SK-N-SH (cell line): ENCODE measurements around the gene SNX3.

Experiments
- CTCF ChIP-seq: fragments of 200-600 bp; sonication (generic); IDR thresholded peaks from 2 replicates; pipeline ENCODE4 v1.6.1; 2017; ENCODE audit warnings: antibody characterized with exemption, mild to moderate bottlenecking, moderate library complexity
- ELF1 ChIP-seq: IDR thresholded peaks from 2 replicates; pipeline ENCODE4 v1.4.0; 2012
- EP300 ChIP-seq, 2 experiments: IDR thresholded peaks; 2 replicates each; pipeline versions ENCODE4 v1.4.0 to v1.6.1; 2012; ENCODE audit warnings: borderline replicate concordance in 1 of 2, low read depth in 1 of 2, low read length in 1 of 2
- FOXM1 ChIP-seq: IDR thresholded peaks from 2 replicates; pipeline ENCODE4 v1.4.0; 2012; ENCODE audit warnings: low read depth, mild to moderate bottlenecking
- GABPA ChIP-seq: IDR thresholded peaks from 2 replicates; pipeline ENCODE4 v1.4.0; 2012; ENCODE audit warnings: low read depth, mild to moderate bottlenecking
- MAX ChIP-seq: IDR thresholded peaks from 2 replicates; pipeline ENCODE4 v1.4.0; 2012; ENCODE audit warnings: low read depth
- MXI1 ChIP-seq: IDR thresholded peaks from 2 replicates; pipeline ENCODE4 v1.6.1; 2012; ENCODE audit warnings: mild to moderate bottlenecking, low read depth, low read length, improper control_type of control experiment
- NRF1 ChIP-seq: IDR thresholded peaks from 2 replicates; pipeline ENCODE4 v1.6.1; 2012; ENCODE audit warnings: low read depth, mild to moderate bottlenecking, low read length
- RAD21 ChIP-seq: IDR thresholded peaks from 2 replicates; pipeline ENCODE4 v1.6.1; 2012; ENCODE audit warnings: mild to moderate bottlenecking, low read length
- REST ChIP-seq: IDR thresholded peaks from 2 replicates; pipeline ENCODE4 v1.6.1; 2012; ENCODE audit warnings: mild to moderate bottlenecking, low read depth, low read length, moderate library complexity
- RFX5 ChIP-seq: IDR thresholded peaks from 2 replicates; pipeline ENCODE4 v1.6.1; 2012; ENCODE audit warnings: mild to moderate bottlenecking, improper control_type of control experiment, low read length
- SMC3 ChIP-seq: IDR thresholded peaks from 2 replicates; pipeline ENCODE4 v1.6.1; 2012; ENCODE audit warnings: low read depth, low read length, improper control_type of control experiment
- TEAD4 ChIP-seq: IDR thresholded peaks from 2 replicates; pipeline ENCODE4 v1.4.0; 2012; ENCODE audit warnings: mild to moderate bottlenecking, borderline replicate concordance; ENCODE audit not compliant: insufficient read depth

- TF ChIP-seq CTCF (no peak), RAD21 (no peak), MXI1 (no peak), REST (no peak), GABPA (no peak), MAX (no peak), TEAD4 (no peak), EP300 (IDR thresholded peaks at IDR 0.05; ENCODE audit: borderline replicate concordance in 1 of 2, low read depth in 1 of 2, low read length in 1 of 2) (no peak), FOXM1 (no peak), SMC3 (no peak), NRF1 (no peak), ELF1 (no peak), RFX5 (no peak)
Measured at GRCh38 chr6:108263371-108263770, 2.5 kb upstream of the SNX3 start.
